Right renal cortex interstitium (tissue), 3 donors: ENCODE measurements around the gene NIF3L1. TPM values are rescaled to one million over a fixed set of nuclear protein-coding genes. Genes with fewer than 3 reads are reported as not detected.
A peak's percentile ranks its signal among the peaks of the same experiment; 100 is the strongest.
"Not testable (repeated sequence)": the region's sequence is repeated elsewhere in the genome, so short reads cannot be mapped to it uniquely, and the experiment has no call there.

Source experiments
- DNase-seq, 3 donors: peaks; one replicate each; pipeline ENCODE4 v3.0.0-alpha.2; 2013; ENCODE audit warnings: low read depth in 3 of 3, low spot score in 2 of 3
- polyA plus RNA-seq, 3 donors: library from polyadenylated mRNA; unstranded; fragments of 120-200 nt; gene quantifications; one replicate each; pipeline ENCODE4 v1.2.1, GENCODE V29; 2013; ENCODE audit not compliant: insufficient read length in 3 of 3

NIF3L1 gene
- polyA plus RNA-seq, 3 donors = 51.9 to 53.6 (median 52.6) TPM

- DNase-seq = no peak
Measured at GRCh38 chr2:200871151-200871550, 18.0 kb upstream of the NIF3L1 start.

DNA sequence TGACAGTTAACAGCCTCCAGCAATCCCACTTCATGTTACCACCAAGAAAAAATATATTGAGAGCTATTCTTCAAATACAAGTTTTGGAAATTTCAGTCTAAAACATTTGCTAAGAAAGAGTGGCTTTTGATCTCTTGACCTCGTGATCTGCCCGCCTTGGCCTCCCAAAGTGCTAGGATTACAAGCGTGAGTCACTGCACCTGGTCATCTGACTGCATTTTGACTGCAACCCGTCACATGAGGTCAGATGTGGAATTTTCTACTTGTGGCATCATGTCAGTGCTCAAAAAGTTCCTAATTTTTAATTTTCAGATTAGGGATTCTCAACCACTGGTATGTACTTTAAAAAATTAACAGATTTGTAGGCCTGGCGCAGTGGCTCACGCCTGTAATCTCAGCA is 15.6 kb upstream of the NIF3L1 start:
- no peak for DNase-seq

- DNase-seq = no peak
Measured at GRCh38 chr2:200877443-200877842, 11.7 kb upstream of the NIF3L1 start.

DNA sequence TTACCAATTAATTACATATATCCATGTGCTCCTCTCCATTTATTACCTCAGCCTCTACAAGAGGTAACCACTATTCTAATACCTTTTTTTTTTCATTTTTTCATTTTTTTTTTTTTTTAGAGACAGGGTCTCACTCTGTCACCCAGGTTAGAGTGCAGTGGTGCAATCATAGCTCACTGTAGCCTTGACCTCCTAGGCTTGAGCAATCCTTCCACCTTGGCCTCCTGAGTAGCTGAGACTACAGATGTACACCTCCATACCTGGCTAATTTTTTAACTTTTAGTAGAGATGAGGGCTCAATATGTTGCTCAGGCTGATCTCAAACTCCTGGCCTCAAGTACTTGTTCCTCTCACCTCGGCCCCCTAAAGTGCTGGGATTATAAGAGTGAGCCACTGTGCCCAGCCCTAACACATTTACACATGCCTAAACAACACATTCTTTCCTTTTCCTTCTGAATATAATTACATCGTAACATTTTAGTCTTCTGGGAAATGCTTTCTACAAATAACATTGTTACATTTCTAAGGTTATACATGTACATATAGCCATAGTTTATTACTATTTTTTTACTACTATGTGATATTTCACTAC is 10.8 kb upstream of the NIF3L1 start:
- no peak for DNase-seq

DNA sequence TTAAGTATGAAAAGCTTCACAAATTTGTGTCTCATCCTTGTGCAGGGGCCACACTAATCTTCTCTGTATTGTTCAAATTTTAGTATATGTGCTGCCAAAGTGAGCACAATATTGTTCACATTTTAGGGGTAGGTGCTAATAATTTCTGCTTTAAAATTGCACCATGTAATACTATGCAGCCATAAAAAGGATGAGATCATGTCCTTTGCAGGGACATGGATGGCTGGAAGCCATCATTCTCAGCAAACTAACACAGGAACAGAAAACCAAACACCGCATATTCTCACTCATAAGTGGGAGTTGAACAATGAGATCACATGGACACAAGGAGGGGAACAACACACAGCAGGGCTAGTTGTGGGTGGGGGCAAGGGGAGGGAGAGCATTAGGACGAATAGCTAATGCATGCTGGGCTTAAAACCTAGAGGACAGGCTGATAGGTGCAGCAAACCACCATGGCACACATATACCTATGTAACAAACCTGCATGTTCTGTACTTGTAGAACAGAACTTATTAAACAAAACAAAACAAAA is 7.4 kb upstream of the NIF3L1 start:
- DNase-seq = not testable (repeated sequence)

GRCh38 chr2:200899482-200899881 is 10.3 kb downstream of the NIF3L1 start:
- no peak for DNase-seq

DNA sequence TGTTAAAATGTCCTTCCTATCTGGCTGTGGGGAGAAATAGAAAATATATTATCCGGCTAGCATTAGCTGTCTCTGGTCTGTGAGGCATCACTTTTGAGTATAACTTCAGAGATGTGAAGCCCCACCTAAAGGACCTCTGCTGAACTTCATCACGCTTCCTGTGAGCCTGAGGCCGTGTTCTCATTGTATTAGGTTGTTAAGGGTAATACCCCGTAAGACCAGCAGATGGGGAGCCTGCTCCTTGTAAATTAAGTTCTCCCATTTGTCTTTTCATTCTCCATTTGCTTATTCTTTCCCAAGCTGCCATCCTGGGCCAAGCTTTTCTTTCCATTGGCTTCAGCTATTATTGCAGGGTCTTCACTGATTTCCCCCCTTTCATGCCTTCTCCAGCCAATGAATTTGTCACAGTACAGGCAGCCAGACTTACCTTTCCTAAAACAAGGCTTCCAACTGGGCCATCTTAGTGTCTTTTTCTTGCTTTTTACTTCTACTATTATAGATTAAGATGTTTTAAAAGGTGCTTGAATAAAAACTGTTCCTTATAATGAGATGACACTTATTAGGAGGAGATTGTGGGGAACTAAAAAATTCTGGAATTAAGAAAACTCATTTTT is 12.4 kb downstream of the NIF3L1 start:
- peak; percentile 43 to 58 (median 53) for DNase-seq

GRCh38 chr2:200905618-200906296 is 16.6 kb downstream of the NIF3L1 start:
- DNase-seq = peak; percentile 14 to 33 (median 31)

DNA sequence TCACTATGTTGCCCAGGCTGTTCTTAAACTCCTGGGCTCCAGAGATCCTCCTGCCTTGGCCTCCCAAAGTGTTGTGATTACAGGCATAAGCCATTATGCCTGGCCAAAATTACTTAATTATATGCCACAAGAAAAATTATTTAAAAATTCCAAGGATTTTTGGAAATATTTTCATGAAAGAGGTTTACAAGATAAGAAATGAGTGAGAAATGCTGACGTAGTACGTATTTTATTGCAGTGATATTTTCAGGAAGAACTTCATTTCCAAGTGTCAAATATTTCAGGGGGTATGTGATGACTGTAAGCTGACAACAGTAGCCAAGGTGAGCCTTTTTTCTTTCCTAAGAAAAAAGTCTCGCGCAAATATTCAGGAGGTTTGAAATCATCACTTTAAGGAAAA is 20.8 kb downstream of the NIF3L1 start:
- DNase-seq = no peak

GRCh38 chr2:200913654-200914053 is 24.5 kb downstream of the NIF3L1 start:
- no peak for DNase-seq

DNA sequence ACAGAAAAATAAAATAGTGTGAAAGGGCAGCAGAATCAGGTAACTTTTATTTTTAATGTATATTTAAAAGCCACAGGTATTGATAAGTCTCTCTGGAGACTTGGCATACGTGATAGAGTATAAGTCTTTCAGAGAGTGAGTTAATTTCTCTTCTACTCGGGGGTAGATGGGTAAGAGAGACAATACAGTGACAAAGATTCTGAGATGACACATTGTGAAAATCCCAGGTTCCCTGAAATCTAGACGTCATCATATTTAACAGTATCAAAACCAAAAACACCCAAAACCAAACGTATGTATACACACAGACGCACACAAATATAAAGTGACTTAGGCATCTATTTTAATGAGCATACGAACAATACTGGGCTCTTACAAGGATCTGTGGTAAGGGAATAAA is 33.3 kb downstream of the NIF3L1 start:
- DNase-seq = no peak

GRCh38 chr2:200929334-200930249 is 40.4 kb downstream of the NIF3L1 start:
- DNase-seq = no peak

DNA sequence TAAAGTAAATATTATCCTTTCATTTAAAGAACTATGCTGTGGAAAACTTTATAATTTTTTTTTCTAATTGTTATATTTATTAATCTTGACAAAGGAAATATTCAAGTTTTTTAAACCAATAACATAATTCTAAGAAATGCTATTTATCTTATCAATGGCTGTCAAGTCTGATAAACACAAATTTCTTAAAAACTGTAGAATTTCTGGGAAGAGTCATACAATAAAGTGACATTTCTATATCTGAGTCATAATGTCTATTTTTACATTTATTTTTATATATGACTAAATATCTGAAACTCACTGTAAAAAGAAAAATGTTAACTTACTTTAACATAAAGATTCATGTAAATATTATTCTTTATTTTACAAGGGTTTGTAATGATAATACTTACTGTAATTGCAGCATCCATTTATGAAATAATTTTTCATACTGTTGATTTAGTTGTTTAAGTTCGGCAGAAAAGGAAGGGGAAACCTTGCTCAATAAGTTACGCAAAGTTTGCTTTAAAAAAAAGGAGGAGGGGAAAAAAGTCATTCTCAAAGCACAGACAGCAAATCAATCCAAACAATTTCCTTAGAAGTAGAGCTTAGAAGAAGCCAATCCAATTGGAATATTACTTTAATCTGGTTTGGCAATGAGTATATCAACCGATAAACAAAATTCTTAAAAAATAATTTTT is 41.9 kb downstream of the NIF3L1 start:
- no peak for DNase-seq

- no peak for DNase-seq
Measured at GRCh38 chr2:200939832-200940231, 50.7 kb downstream of the NIF3L1 start.

DNA sequence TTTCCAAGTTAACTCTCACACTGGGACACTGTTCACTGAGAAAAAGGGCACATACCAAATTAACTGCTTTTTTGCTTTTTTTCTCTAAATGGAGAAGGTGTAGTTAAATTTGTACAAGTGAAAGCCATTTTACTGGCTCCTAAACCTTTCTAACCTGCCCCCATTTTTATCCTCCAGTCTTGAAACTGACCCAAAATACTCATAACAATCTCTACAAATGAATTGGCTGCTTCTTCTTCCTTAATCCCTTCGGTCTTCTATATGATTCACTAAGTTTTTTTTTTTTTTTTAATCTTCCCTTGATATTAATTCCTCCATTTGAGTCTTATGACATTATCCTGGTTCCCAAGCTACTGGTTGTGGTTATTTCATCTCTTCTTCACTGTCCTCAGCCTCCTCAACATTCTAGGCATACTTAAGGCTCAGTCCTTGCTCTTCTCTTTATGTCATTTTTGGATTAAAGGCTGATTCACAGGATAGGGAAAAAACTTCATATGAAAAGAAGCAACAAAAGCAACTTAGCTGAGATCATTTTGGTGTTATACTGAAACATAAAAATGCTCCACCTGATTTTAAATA is 54.4 kb downstream of the NIF3L1 start:
- no peak for DNase-seq

DNA sequence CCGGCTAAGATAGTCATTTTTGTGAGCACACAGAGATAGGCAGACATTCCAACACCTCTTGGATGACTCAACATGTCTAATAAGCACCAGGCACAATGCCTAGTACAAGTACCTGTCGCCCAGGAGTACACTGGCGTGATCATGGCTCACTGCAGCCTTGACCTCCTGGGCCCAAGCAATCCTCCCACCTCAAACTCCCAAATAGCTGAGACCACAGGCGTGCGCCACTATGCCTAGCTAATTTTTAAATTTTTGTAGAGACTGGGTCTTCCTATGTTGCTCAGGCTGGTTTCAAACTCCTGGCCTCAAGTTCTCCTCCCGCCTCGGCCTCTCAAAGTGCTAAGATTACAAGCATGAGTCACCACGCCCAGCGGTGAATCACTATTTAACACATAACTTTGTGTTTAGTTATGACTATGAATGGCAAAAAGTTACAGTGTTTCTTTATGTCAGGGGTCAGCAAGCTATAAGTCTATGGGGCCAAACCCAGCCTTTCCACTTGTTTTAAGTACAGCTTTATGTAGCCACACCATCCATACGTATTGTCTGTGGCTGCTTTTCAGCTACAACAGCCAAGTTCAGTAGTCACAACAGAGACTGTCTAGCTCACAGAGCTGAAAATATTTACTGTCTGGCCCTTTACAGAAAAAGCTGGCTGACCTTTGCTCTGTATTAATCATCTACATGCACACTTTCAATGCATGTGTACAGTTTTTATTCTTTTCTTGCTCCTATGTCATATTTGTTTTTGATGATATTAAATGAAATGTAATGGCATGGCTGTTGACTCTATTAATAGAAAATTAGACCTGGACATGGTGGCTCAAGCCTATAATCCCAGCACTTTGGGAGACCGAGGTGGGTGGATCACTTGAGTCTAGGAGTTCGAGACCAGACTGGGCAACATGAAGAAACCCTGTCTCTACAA is 55.6 kb downstream of the NIF3L1 start:
- DNase-seq = no peak

DNA sequence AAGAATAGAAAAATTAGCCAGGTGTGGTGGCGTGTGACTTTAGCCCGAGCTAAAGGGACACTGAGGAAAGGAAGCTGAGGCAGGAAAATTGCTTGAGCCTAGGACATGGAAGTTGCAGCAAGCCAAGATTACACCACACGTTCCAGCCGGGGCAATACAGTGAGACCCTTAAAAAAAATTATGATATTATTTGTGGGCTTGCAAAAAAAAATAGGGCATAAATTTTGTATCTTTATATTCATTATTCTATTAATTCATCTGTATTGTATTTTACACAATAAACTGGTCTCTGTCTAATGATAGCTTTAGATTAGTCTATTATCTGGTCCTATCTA is 56.2 kb downstream of the NIF3L1 start:
- DNase-seq = no peak

DNA sequence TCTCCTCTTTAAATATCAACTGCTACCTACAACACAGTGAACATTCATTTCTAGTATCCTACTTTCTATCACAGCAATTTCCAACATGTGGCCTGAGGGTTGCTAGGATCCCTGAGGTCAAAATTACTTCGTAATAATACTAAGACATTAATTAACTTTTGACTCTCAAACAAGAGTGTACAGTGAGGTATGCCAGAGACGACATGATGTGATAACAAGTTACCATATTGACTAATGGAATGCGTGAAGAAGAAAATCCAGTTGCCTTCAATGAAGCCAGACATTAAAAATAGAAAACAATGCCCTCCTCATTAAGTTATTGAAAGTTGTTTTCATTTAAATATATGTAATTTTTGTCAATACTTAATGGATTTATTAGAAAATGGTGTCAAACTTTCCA is 61.2 kb downstream of the NIF3L1 start:
- DNase-seq = no peak
